NCI-H2196 (cell line): Measurements from ENCODE around the gene EXOC3L2.

ENCODE experiments used
- DNase-seq: peaks from one replicate; lab custom pipeline; 2025; ENCODE audit not compliant: unreplicated experiment; lab: John Stamatoyannopoulos, UW

Gene EXOC3L2

DNA sequence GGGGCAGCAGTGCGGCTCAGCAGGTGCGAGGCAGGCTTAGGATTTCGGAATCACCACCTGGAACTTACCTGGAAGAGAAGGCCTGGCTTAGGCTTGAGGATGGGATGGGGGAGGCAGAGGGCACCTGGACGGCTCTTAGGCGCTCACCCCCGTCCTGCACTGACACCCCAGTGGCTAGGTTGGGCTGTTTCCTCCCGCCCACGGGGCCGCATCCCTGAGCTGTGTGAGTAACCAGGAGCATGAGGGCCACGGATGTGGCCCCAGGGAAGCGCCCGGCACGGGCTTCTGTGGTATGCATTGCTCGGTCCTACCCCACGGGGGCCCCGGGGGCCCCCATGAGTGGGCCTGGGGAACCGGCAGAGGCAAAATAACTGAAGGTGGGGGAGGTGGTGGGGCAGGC is 82.1 kb downstream of the EXOC3L2 start:
- no peak for DNase-seq

GRCh38 chr19:45162608-45163143 is 82.5 kb downstream of the EXOC3L2 start:
- DNase-seq, result no peak
